M059J (cell line): Measurements from ENCODE around the gene CEP112. TPM values are rescaled to one million over a fixed set of nuclear protein-coding genes. Genes with fewer than 3 reads are reported as not detected.

Experiments
- DNase-seq: peaks from one replicate; pipeline ENCODE4 v3.0.0-alpha.2; 2012; ENCODE audit warnings: low read depth
- total RNA-seq: library from RNA; depleted of rRNA; stranded (reverse); fragments of >200 nt; shearing (Covaris generic); gene quantifications from 2 replicates; pipeline ENCODE4 v1.2.3, GENCODE V29; 2014; rRNA removed

Gene CEP112
- total RNA-seq, 1 experiment from 2014 or later: 5.9 TPM

- no peak for DNase-seq
Observed at GRCh38 chr17:65599650-65600049, 592.3 kb downstream of the CEP112 start.

- DNase-seq: no peak
Observed at GRCh38 chr17:65598746-65599145, 593.2 kb downstream of the CEP112 start.

GRCh38 chr17:65595071-65595656, 596.8 kb downstream of the CEP112 start:
- no peak for DNase-seq

- DNase-seq: no peak
Observed at GRCh38 chr17:65593855-65594845, 597.8 kb downstream of the CEP112 start.

GRCh38 chr17:65593092-65593854, 598.7 kb downstream of the CEP112 start:
- no peak for DNase-seq

- DNase-seq: no peak
Observed at GRCh38 chr17:65592125-65592965, 599.6 kb downstream of the CEP112 start.

GRCh38 chr17:65589321-65589720, 602.6 kb downstream of the CEP112 start:
- DNase-seq: no peak

GRCh38 chr17:65588181-65588808, 603.6 kb downstream of the CEP112 start:
- DNase-seq: no peak

- DNase-seq: no peak
Observed at GRCh38 chr17:65587534-65588180, 604.3 kb downstream of the CEP112 start.

- DNase-seq: no peak
Observed at GRCh38 chr17:65586899-65587298, 605.0 kb downstream of the CEP112 start.

Other genes starting within 250 kb of the CEP112 start
- not detected in 2 replicates for gene APOH, start 37.3 kb upstream of the CEP112 start, total RNA-seq
- 8.3 and 17.9 TPM in 2 replicates for gene PRKCA, start 110.5 kb upstream of the CEP112 start, total RNA-seq